Ovary (tissue), 9 donors: ENCODE measurements around the gene MRM2. TPM values are rescaled to one million over a fixed set of nuclear protein-coding genes. Genes with fewer than 3 reads are reported as not detected.
A peak's percentile ranks its signal among the peaks of the same experiment; 100 is the strongest.

ENCODE experiments used
- DNase-seq, 5 donors: peaks; one replicate each; pipeline ENCODE4 v3.0.0-alpha.2; 2019 to 2020
- H3K27ac ChIP-seq, 2 donors: fragments of 200-600 bp; one replicate each; pipeline versions ENCODE4 v1.5.1 to v1.8.0; 2019 to 2022
- H3K27me3 ChIP-seq: fragments of 200-600 bp; one replicate; pipeline ENCODE4 v1.8.0; 2022
- H3K36me3 ChIP-seq: fragments of 200-600 bp; sonication (generic); one replicate; pipeline ENCODE4 v1.5.1; 2019
- H3K4me1 ChIP-seq: one replicate; pipeline ENCODE4 v1.8.1; 2013; ENCODE audit warnings: mild to moderate bottlenecking, moderate library complexity; ENCODE audit not compliant: insufficient read depth
- H3K4me3 ChIP-seq: fragments of 200-600 bp; sonication (generic); one replicate; pipeline ENCODE4 v1.5.1; 2017
- H3K9me3 ChIP-seq, 2 donors: fragments of 200-600 bp in 1 of 2; sonication (generic) in 1 of 2; one replicate each; pipeline versions ENCODE4 v1.5.1 to v1.8.1; 2013 to 2019; ENCODE audit warnings: mild to moderate bottlenecking in 1 of 2, moderate library complexity in 1 of 2
- EP300 ChIP-seq: sonication (generic); formaldehyde crosslinking; IDR thresholded peaks from one replicate; pipeline ENCODE4 v1.6.1; 2017; ENCODE audit warnings: antibody characterized with exemption
- POLR2A ChIP-seq: fragments of 450-650 bp; IDR thresholded peaks from one replicate; pipeline ENCODE4 v1.6.1; 2017; ENCODE audit warnings: antibody characterized with exemption, mild to moderate bottlenecking, moderate library complexity
- WGBS, 3 donors: extraction: QIAGEN DNeasy Blood & Tissue Kit in 1 of 3; methylation state at CpG; one replicate each; pipeline versions ENCODE4 v1.1.5 to v1.1.7; 2013 to 2017; 5-methylcytosine and 5-hydroxymethylcytosine counted together
- intact Hi-C, 4 donors: fragments of 100-400 bp; cut with DNase I; formaldehyde crosslinking; loops; one replicate each; pipeline versions ENCODE4 v1.11.0 to v1.15.1; 2022 to 2023
- polyA plus RNA-seq, 2 donors: library from polyadenylated mRNA; stranded (reverse); fragments of 200-250 nt in 1 of 2; fragments of 350-450 nt in 1 of 2; fragmentation: Illumina TruSeq in 1 of 2; extraction: RNeasy Lipid Tissue Mini Kit (QIAGEN cat#74804) in 1 of 2; gene quantifications; one replicate each; pipeline ENCODE4 v1.2.3, GENCODE V29; 2013 to 2014
- total RNA-seq, 7 donors: library from RNA; depleted of rRNA in 2 of 7; stranded (reverse); fragments of >200 nt in 2 of 7; fragmentation: NEBNext Ultra II Directional in 3 of 7; extraction: Animal tissue kit (Norgen Biotek cat#: 25700) in 3 of 7; gene quantifications; one replicate each; pipeline versions ENCODE4 v1.1.0 to v1.2.4, GENCODE V29; 2016 to 2023
- TF ChIP-seq, protein P1 (sequence below), 3 donors: fragments of 450-650 bp in 2 of 3; fragments of 200-600 bp in 1 of 3; IDR thresholded peaks; one replicate each; pipeline versions ENCODE4 v1.5.1 to v1.8.0; 2016 to 2022; ENCODE audit warnings: antibody characterized with exemption in 3 of 3, mild to moderate bottlenecking in 1 of 3
- donor health status: DM: no; HTN: no; CAD: no; lungs with moderate emphysema.
- donor health status: DM: no; HTN: no; CAD: no.
- donor health status: Bipolar disorder and iron deficiency.
- donor health status: DM: yes; HTN: yes; CAD: no.
- donor health status: DM: no; HTN: no; CAD: no.
- donor health status: DM: yes; HTN: yes; CAD: no.

MRM2 gene
- total and polyA plus RNA-seq, 9 donors, result 12.6 to 28.5 (median 21.4) TPM

DNA sequence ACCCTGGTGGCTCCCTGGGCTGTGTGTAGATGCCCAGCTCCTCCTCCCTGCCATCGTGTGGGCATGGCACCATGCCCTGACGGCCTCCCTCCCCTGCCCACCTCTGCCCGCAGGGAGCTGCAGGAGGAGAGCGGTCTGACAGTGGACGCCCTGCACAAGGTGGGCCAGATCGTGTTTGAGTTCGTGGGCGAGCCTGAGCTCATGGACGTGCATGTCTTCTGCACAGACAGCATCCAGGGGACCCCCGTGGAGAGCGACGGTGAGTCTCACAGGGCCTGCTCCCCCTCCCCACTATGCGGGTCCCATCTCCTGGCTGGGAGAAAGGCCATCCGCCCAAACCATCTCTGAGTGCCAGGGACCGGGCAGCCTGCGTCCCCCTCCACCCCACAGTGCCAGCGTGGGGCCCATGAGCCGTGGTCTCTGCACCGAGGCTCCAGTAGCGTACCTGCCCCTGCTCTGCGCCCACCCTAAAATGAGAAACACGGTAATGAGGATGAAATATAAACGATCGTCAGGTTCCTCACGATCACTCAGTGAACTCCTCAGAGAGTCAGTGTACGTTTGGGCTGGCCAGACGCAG is 7.8 kb upstream of the MRM2 start:
- Histone ChIP-seq H3K36me3 (no peaks in the 10 kb centered on the region), H3K27me3 (no peaks in the 10 kb centered on the region), H3K4me1 (no peaks in the 10 kb centered on the region), H3K9me3 (no peaks in the 10 kb centered on the region), H3K27ac (no peak overlapping the region), H3K4me3 (no peak overlapping the region)
- DNase-seq, result no peak
- WGBS, 3 donors, result 79 to 87% (median 84%) methylated on average over 27 of the region's 27 CpGs
- TF ChIP-seq, protein P1, sequence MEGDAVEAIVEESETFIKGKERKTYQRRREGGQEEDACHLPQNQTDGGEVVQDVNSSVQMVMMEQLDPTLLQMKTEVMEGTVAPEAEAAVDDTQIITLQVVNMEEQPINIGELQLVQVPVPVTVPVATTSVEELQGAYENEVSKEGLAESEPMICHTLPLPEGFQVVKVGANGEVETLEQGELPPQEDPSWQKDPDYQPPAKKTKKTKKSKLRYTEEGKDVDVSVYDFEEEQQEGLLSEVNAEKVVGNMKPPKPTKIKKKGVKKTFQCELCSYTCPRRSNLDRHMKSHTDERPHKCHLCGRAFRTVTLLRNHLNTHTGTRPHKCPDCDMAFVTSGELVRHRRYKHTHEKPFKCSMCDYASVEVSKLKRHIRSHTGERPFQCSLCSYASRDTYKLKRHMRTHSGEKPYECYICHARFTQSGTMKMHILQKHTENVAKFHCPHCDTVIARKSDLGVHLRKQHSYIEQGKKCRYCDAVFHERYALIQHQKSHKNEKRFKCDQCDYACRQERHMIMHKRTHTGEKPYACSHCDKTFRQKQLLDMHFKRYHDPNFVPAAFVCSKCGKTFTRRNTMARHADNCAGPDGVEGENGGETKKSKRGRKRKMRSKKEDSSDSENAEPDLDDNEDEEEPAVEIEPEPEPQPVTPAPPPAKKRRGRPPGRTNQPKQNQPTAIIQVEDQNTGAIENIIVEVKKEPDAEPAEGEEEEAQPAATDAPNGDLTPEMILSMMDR (IDR thresholded peaks at IDR 0.05), result no peak
- no peak for TF ChIP-seq EP300
- intact Hi-C loops, result loop anchor here in 3 of 4 donors (10.0 kb wide), 2 partner anchors 95 to 105 kb away; partner anchors contain the start of gene EIF3B (in 2 of the 3)

DNA sequence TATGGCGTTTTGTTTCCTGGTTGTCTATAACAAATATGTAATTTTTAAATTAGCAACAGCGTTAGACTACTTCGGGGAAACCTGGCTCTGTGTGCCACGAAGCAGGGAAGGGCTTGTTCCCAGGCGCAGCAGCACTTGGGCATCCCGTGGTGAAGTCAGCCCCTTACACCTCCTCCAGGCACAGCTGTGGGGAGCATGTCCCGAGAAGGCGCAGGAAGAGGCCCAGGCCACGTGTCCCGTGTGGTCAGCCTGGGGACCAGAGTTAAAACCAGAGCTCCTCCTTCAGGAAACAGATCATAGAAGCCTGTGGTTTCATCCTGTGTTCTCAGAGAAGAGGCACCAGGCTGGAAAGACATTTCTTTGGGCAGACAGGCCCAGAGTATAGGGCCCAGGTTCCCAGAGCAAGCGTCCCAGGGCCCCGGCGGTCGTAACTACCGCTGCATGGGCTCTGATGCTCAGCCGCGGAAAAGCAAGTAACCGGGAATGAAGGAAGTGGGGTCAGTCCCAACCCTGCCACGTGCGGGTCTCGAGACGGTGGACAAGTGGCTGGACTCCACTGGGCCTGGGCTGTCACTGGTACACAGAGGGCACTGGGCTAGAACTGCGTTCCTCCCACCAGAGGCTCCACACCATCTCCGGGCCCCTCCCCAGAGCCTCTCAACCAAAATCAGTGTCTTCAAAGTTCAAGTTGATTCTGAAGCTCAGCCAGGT is 7.1 kb upstream of the MRM2 start:
- DNase-seq, result peak; percentile 59 to 79 (median 65)
- intact Hi-C loops, result loop anchor here in 2 of 4 donors (10.0 kb wide), 1 partner anchor 106 kb away; the partner anchor contains the start of gene EIF3B (in 2 of the 2)

DNA sequence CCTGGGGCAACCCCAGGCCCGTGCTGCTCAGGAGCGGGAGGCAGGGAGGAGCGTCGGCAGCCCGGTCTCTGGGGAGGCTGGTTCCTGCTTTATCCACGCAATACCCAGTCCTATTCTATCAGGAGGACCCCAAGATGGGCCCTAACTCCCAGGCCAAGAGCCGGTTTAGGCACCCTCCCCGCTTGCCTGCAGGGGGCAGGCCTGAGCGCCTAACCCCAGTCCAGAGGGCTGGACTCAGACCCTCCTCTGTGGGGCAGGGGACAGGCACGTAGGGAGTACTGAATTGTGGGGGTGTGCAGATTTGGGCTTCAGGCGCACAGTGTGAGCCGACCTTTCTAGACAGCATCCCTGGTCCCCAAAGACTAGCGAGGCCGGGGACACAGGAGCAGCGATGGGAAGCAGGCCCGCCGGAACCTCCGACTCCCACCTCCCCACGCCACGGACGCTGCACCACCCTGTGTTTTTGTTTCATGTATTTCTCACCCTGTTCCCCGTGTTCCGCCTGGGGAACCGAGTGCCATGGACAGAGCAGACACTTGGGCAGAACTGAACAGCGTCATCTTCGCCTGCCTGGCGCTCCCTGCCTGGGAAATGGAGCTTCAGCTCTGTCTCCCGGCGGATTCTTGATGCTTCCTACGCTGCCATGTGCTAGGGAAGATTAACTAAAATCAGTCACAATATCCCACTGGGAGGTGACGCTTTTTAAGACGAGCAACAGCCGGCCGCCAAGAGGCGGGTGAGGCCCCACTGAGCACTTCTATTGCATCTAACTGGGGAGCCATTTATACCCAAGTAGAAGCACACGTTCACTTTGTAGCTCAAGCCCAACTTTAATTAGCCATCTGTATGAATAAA is 5.4 kb upstream of the MRM2 start:
- WGBS, 3 donors, result 62 to 71% (median 63%) methylated on average over 35 to 36 of the region's 36 CpGs
- TF ChIP-seq POLR2A, result no peak
- TF ChIP-seq, protein P1 (IDR thresholded peaks at IDR 0.05), result peak in 1 of 3 donors; percentile 15
- TF ChIP-seq EP300, result no peak
- intact Hi-C loops, result loop anchor here in 2 of 4 donors (10.0 kb wide), 1 partner anchor 107 kb away; the partner anchor contains the start of gene EIF3B (in 2 of the 2)
- peak in 2 of 5 donors; percentile 51 to 56 for DNase-seq
- no peaks in the 10 kb centered on the region for H3K9me3 ChIP-seq
- no peaks in the 10 kb centered on the region for H3K27me3 ChIP-seq
- no peaks in the 10 kb centered on the region for H3K4me1 ChIP-seq
- H3K36me3 ChIP-seq, result no peaks in the 10 kb centered on the region
- H3K27ac ChIP-seq, result no peak overlapping the region
- H3K4me3 ChIP-seq, result no peak overlapping the region

More for the DNA sequence above, 7.1 kb upstream of the MRM2 start:
- H3K36me3 ChIP-seq, result no peaks in the 10 kb centered on the region
- H3K4me3 ChIP-seq, result no peak overlapping the region
- H3K27me3 ChIP-seq, result no peaks in the 10 kb centered on the region
- TF ChIP-seq, protein P1 (IDR thresholded peaks at IDR 0.05), result no peak
- TF ChIP-seq POLR2A (no peak), EP300 (no peak)
- H3K4me1 ChIP-seq, result no peaks in the 10 kb centered on the region
- WGBS, 3 donors, result 16 to 31% (median 23%) methylated on average over 23 to 24 of the region's 24 CpGs
- H3K9me3 ChIP-seq, result no peaks in the 10 kb centered on the region
- H3K27ac ChIP-seq, result peak overlapping the region in 1 of 2 donors; percentile 29
